Esophagus squamous epithelium (tissue), 5 donors: ENCODE data around the gene ING3. TPM values are rescaled to one million over a fixed set of nuclear protein-coding genes. Genes with fewer than 3 reads are reported as not detected.
A peak's percentile ranks its signal among the peaks of the same experiment; 100 is the strongest.

ENCODE experiments used
- DNase-seq: peaks from one replicate; lab custom pipeline; 2025; lab: John Stamatoyannopoulos, UW
- H3K27ac ChIP-seq, 4 donors: fragments of 200-600 bp; sonication (generic); one replicate each; pipeline ENCODE4 v1.5.1; 2016 to 2019; ENCODE audit warnings: mild to moderate bottlenecking in 1 of 4
- H3K27me3 ChIP-seq, 4 donors: fragments of 200-600 bp; sonication (generic); 1 replicate in 3 of 4; 2 replicates in 1 of 4; pipeline versions ENCODE4 v1.5.1 to v1.6.0; 2017 to 2021; ENCODE audit warnings: antibody characterized with exemption in 1 of 4
- H3K36me3 ChIP-seq, 3 donors: fragments of 200-600 bp; sonication (generic); one replicate each; pipeline ENCODE4 v1.5.1; 2016 to 2019
- H3K4me1 ChIP-seq, 3 donors: fragments of 200-600 bp; sonication (generic); one replicate each; pipeline ENCODE4 v1.5.1; 2017 to 2019
- H3K4me3 ChIP-seq, 4 donors: fragments of 200-600 bp; sonication (generic); 1 replicate in 3 of 4; 2 replicates in 1 of 4; pipeline ENCODE4 v1.5.1; 2016 to 2019; ENCODE audit warnings: mild to moderate bottlenecking in 2 of 4, moderate library complexity in 1 of 4
- H3K9me3 ChIP-seq, 3 donors: fragments of 200-600 bp; sonication (generic); one replicate each; pipeline ENCODE4 v1.5.1; 2016 to 2019
- POLR2A ChIP-seq, 4 donors: fragments of 450-650 bp; IDR thresholded peaks; one replicate each; pipeline ENCODE4 v1.6.1; 2017; ENCODE audit warnings: antibody characterized with exemption in 4 of 4, mild to moderate bottlenecking in 4 of 4, moderate library complexity in 3 of 4
- WGBS, 2 donors: methylation state at CpG; one replicate each; pipeline ENCODE4 v1.1.5; 2018; 5-methylcytosine and 5-hydroxymethylcytosine counted together
- intact Hi-C: fragments of 100-400 bp; cut with DNase I; formaldehyde crosslinking; loops from one replicate; pipeline ENCODE4 v1.15.0; 2022
- total RNA-seq, 4 donors: library from RNA; depleted of rRNA; stranded (reverse); fragments of >200 nt; gene quantifications; one replicate each; pipeline ENCODE4 v1.1.0, GENCODE V29; 2016
- TF ChIP-seq, protein P1 (sequence below), 6 experiments: fragments of 450-650 bp in 4 of 6; fragments of 200-600 bp in 2 of 6; sonication (generic) in 2 of 6; IDR thresholded peaks; one replicate each; pipeline ENCODE4 v1.5.1; 2016 to 2019; ENCODE audit warnings: antibody characterized with exemption in 6 of 6, mild to moderate bottlenecking in 4 of 6, moderate library complexity in 4 of 6
- donor health status: DM: yes; HTN: yes; CAD: no.

ING3 gene
- total RNA-seq, 4 donors from 2014 or later: 12.5 to 15.8 (median 14.4) TPM

DNA sequence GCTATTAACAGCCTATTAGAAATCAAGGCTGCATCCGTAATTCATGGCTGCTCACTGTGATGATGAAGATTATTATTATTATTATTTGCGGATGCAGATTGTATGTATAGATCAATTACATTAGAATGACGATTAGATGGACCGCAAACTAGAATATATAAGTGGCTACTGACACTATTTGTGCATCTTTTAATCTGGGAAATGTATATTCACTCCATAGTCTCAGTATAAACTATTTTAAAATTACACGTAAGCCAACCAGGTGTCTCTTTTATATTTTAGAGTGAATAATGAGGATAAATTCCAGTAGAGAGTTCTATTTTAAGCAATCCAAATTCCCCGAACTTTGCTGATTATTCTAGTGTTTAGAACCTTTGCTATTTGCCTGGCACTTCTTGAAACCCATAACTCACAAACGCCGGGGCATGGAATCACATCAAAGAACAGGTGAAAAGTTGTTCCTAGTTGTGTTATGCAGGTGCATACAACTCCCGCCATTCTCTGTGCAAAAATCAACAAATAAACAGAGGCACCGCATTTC lies 509 bp upstream of the ING3 start:
- Histone ChIP-seq H3K27ac (peak overlapping the region in 3 of 4 donors; percentile 69 to 99 (median 97)), H3K9me3 (no peaks in the 10 kb centered on the region)
- intact Hi-C loops: loop anchor here (10.0 kb wide), 1 partner anchor 145 kb away; no protein-coding TSS in a partner anchor

DNA sequence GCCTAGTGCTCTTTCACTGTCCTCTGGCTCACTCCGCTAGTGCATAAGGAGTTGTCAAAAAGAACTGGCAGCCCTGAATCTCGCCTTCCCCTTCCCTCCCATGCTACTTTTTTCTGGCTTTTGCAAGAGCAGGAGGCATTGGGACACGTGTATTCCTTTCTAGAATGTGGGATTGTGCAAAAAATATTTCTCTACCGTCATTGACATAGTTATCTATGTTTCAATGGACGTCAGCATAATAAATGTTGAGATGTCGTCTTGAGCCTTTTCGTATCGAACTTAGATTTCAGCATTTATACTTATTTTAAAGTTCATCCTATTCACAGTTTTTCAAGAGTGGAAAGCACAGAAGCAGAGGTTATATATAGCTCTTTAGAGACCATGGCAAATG lies 727 bp downstream of the ING3 start:
- peak overlapping the region; percentile 97 to 99 (median 98) for H3K27ac ChIP-seq
- 5 to 10% methylated on average over 8 of the region's 8 CpGs for WGBS, 2 donors
- H3K4me1 ChIP-seq: peaks cover 5 to 28% (median 11%) of the 10 kb centered on the region in 3 donors
- no peak for DNase-seq
- intact Hi-C loops: no loop called here
- TF ChIP-seq, protein P1, sequence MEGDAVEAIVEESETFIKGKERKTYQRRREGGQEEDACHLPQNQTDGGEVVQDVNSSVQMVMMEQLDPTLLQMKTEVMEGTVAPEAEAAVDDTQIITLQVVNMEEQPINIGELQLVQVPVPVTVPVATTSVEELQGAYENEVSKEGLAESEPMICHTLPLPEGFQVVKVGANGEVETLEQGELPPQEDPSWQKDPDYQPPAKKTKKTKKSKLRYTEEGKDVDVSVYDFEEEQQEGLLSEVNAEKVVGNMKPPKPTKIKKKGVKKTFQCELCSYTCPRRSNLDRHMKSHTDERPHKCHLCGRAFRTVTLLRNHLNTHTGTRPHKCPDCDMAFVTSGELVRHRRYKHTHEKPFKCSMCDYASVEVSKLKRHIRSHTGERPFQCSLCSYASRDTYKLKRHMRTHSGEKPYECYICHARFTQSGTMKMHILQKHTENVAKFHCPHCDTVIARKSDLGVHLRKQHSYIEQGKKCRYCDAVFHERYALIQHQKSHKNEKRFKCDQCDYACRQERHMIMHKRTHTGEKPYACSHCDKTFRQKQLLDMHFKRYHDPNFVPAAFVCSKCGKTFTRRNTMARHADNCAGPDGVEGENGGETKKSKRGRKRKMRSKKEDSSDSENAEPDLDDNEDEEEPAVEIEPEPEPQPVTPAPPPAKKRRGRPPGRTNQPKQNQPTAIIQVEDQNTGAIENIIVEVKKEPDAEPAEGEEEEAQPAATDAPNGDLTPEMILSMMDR (IDR thresholded peaks at IDR 0.05): no peak
- no peak for TF ChIP-seq POLR2A (IDR thresholded peaks at IDR 0.05)
- no peaks in the 10 kb centered on the region for H3K9me3 ChIP-seq
- no peaks in the 10 kb centered on the region for H3K27me3 ChIP-seq
- H3K4me3 ChIP-seq: peak overlapping the region; percentile 56 to 87 (median 74)
- peaks cover 0 to 31% (median 0%) of the 10 kb centered on the region in 3 donors for H3K36me3 ChIP-seq

More for the DNA sequence above, 509 bp upstream of the ING3 start:
- WGBS, 2 donors: 1 to 4% methylated on average over 10 of the region's 10 CpGs
- Histone ChIP-seq H3K4me3 (peak overlapping the region; percentile 56 to 87 (median 74)), H3K27me3 (no peaks in the 10 kb centered on the region), H3K4me1 (peaks cover 5 to 28% (median 11%) of the 10 kb centered on the region in 3 donors), H3K36me3 (peaks cover 0 to 19% (median 0%) of the 10 kb centered on the region in 3 donors)
- no peak for DNase-seq
- TF ChIP-seq, protein P1 (IDR thresholded peaks at IDR 0.05): no peak
- no peak for TF ChIP-seq POLR2A (IDR thresholded peaks at IDR 0.05)

DNA sequence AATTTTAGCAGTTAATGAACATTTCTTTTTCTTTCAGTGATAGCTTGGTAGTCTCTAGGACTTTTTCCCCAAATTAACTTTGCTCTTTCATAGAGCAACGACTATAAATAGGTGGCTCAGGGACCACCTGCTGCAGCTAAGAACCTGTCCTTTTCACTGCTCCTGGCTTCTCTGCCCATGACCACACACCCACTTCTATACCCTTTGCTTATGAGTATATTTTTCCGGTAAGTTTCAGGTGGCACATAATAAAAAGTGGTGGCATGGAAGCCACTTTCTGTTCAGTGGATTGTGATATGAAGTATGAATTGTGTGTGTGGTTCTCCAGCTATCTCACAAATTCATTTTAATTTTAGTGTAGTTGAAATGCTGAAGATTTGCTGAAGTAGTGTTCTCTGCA lies 1.2 kb downstream of the ING3 start:
- 56 to 70% methylated on average over 2 of the region's 2 CpGs for WGBS, 2 donors
- Histone ChIP-seq H3K4me3 (peak overlapping the region in 3 of 4 donors; percentile 65 to 87 (median 83)), H3K27me3 (no peaks in the 10 kb centered on the region), H3K4me1 (peaks cover 5 to 28% (median 11%) of the 10 kb centered on the region in 3 donors), H3K9me3 (no peaks in the 10 kb centered on the region), H3K36me3 (peaks cover 0 to 36% (median under 1%) of the 10 kb centered on the region in 3 donors), H3K27ac (peak overlapping the region in 2 of 4 donors; percentile 97 to 99)
- intact Hi-C loops: no loop called here
- no peak for TF ChIP-seq POLR2A (IDR thresholded peaks at IDR 0.05)
- TF ChIP-seq, protein P1 (IDR thresholded peaks at IDR 0.05): no peak
- DNase-seq: no peak

DNA sequence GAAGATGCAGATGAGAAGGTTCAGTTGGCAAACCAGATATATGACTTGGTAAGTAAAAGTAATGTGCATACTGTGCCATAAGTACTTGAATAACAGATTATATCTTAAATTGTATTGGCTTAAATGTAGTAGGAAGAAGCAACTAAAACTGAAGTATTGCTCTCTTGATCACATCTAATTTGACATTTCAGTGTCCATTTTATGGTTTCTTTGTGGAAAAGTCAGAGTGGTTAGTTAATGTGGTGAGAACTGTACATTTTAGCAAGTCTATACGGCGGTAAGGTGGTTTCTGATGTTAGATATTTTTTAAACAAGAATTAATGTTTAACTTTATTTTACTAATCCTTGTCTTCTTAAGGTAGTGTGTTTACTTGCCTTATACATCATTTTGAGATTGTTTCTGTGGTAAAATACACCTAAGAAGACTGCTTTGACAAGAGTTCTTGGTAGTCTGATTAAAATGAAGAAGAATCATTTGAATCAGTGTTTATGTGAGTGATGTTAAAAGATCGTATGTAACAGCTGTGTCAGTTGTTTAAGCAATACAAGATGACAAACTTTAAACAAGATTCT lies 5.1 kb downstream of the ING3 start:
- intact Hi-C loops: no loop called here
- Histone ChIP-seq H3K27ac (no peak overlapping the region), H3K4me1 (peaks cover 5 to 19% (median 11%) of the 10 kb centered on the region in 3 donors), H3K36me3 (peaks cover 0 to 58% (median 4%) of the 10 kb centered on the region in 3 donors), H3K9me3 (no peaks in the 10 kb centered on the region), H3K27me3 (no peaks in the 10 kb centered on the region), H3K4me3 (no peak overlapping the region)
- TF ChIP-seq, protein P1 (IDR thresholded peaks at IDR 0.05): no peak
- no peak for TF ChIP-seq POLR2A (IDR thresholded peaks at IDR 0.05)
- no peak for DNase-seq
- 67 to 82% methylated on average over 3 of the region's 3 CpGs for WGBS, 2 donors

DNA sequence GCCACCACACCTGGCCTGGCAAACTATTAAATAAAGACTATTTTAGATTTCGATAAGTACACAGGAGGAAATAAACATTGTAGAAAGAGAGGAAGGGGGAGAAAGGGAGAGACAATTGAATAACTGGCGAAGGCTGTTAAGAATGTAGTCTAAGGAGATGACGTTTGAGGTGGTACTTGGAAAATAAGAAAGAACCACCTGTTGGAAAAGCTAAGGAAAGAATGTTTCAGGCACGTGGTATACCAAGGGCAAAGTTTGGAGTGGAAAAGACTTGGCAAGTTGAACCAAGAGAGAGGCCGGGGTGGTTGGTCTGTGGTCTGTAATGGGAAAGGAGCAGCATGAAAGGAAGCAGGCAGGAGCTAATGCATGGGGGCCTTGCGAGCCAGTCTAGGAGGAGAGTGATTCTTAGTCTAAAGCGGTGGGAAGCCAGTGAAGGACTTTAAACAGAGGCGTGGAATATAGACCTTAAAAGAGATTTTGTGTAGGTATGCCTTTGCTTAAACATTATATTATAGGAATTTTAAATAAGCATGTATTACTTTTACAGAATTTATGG lies 9.4 kb downstream of the ING3 start:
- Histone ChIP-seq H3K4me1 (peaks cover 0 to 11% (median 0%) of the 10 kb centered on the region in 3 donors), H3K36me3 (peaks cover 0 to 46% (median 4%) of the 10 kb centered on the region in 3 donors), H3K9me3 (no peaks in the 10 kb centered on the region), H3K27me3 (no peaks in the 10 kb centered on the region), H3K27ac (no peak overlapping the region), H3K4me3 (no peak overlapping the region)
- 93 to 94% methylated on average over 8 of the region's 8 CpGs for WGBS, 2 donors
- no peak for DNase-seq
- intact Hi-C loops: no loop called here
- no peak for TF ChIP-seq POLR2A (IDR thresholded peaks at IDR 0.05)
- TF ChIP-seq, protein P1 (IDR thresholded peaks at IDR 0.05): no peak
